HCT116 (cell line): Measurements from ENCODE around the gene CUL4A. TPM values are rescaled to one million over a fixed set of nuclear protein-coding genes. Genes with fewer than 3 reads are reported as not detected.
A peak's percentile ranks its signal among the peaks of the same experiment; 100 is the strongest.

Experiments used
- ATAC-seq: fragments of 200-7000 bp; cut with Tn5 transposase; 2 replicates; pipeline ENCODE4 v1.9.1; 2020; ENCODE audit warnings: mild to moderate bottlenecking, moderate library complexity
- BruUV-seq: library from RNA; stranded (reverse); fragments of 400-500 nt; replicated peaks from 2 replicates; lab custom pipeline; 2021; lab: Mats Ljungman, UMichigan
- CTCF ChIA-PET: fragments of 300-600 bp; sonication (Branson Sonifier 250); formaldehyde crosslinking; loops from one replicate; lab custom pipeline; 2021; ENCODE audit warnings: antibody characterized with exemption; lab: Charles Lee
- POLR2A ChIA-PET: fragments of 300-600, 350-600 bp; sonication (Branson Sonifier 250); formaldehyde crosslinking; loops from one replicate; lab custom pipeline; 2021; ENCODE audit warnings: antibody characterized with exemption; lab: Charles Lee
- RAD21 ChIA-PET, 2 experiments: fragments of 300-600 bp; sonication (Branson Sonifier 250); formaldehyde crosslinking; loops; one replicate each; lab custom pipeline; 2023; ENCODE audit warnings: low total read pairs in 2 of 2; ENCODE audit not compliant: uncharacterized antibody in 2 of 2, unreplicated experiment in 2 of 2, low non-redundant PET in 1 of 2; lab: Charles Lee
- DNase-seq: peaks from one replicate; pipeline ENCODE4 v3.0.0-alpha.2; 2010; ENCODE audit warnings: low read depth, low spot score
- H2AFZ ChIP-seq: fragments of 200-600 bp; shearing (Covaris generic), sonication (generic); 2 replicates; pipeline ENCODE4 v1.6.1; 2017; ENCODE audit warnings: low read depth, mixed run types, mixed read lengths, antibody characterized with exemption, low read length; ENCODE audit not compliant: poor library complexity, severe bottlenecking
- H3K27ac ChIP-seq: 2 replicates; pipeline ENCODE4 v1.5.1; 2012; ENCODE audit warnings: low read depth, low read length
- H3K27me3 ChIP-seq: fragments of 200-600 bp; sonication (generic); 2 replicates; pipeline ENCODE4 v1.6.1; 2016; ENCODE audit warnings: mixed run types, low read length, mixed read lengths; ENCODE audit not compliant: insufficient read depth
- H3K36me3 ChIP-seq, 2 experiments: fragments of 200-500 bp in 1 of 2; fragments of 200-600 bp in 1 of 2; sonication (Bioruptor generic) in 1 of 2; sonication (generic) in 1 of 2; 2 replicates each; pipeline versions ENCODE4 v1.5.1 to v1.6.1; 2014 to 2016; ENCODE audit warnings: low read length in 2 of 2, inconsistent platforms in 1 of 2, mixed read lengths in 1 of 2, mixed run types in 1 of 2; ENCODE audit not compliant: insufficient read depth in 2 of 2, control insufficient read depth in 1 of 2
- H3K4me1 ChIP-seq, 2 experiments: fragments of 200-600 bp in 1 of 2; sonication (generic) in 1 of 2; 2 replicates each; pipeline versions ENCODE4 v1.5.1 to v1.6.1; 2012 to 2017; ENCODE audit warnings: low read length in 2 of 2, inconsistent platforms in 1 of 2, mild to moderate bottlenecking in 1 of 2, mixed read lengths in 1 of 2, mixed run types in 1 of 2, moderate library complexity in 1 of 2; ENCODE audit not compliant: insufficient read depth in 2 of 2, control insufficient read depth in 1 of 2
- H3K4me2 ChIP-seq: fragments of 200-600 bp; sonication (generic); 2 replicates; pipeline ENCODE4 v1.6.1; 2017; ENCODE audit warnings: mixed run types, low read length, mixed read lengths
- H3K4me3 ChIP-seq, 2 experiments: fragments of 200-600 bp in 1 of 2; sonication (generic) in 1 of 2; replicated peaks in 1 of 2; 2 replicates each; pipeline ENCODE4 v1.5.1; 2011 to 2016; ENCODE audit warnings: low read length in 2 of 2, control low read depth in 1 of 2, low read depth in 1 of 2, mild to moderate bottlenecking in 1 of 2, mixed read lengths in 1 of 2, mixed run types in 1 of 2
- H3K79me2 ChIP-seq: fragments of 200-600 bp; sonication (generic); 2 replicates; pipeline ENCODE4 v1.6.1; 2017; ENCODE audit warnings: mild to moderate bottlenecking, mixed run types, low read length, moderate library complexity, mixed read lengths; ENCODE audit not compliant: insufficient read depth
- H3K9ac ChIP-seq: fragments of 200-600 bp; sonication (generic); 2 replicates; pipeline ENCODE4 v1.6.1; 2016; ENCODE audit warnings: low read length, mixed read lengths
- H3K9me2 ChIP-seq: fragments of 200-600 bp; sonication (generic), shearing (Covaris generic); 2 replicates; pipeline ENCODE4 v1.6.1; 2017; ENCODE audit warnings: mixed run types, mild to moderate bottlenecking, moderate library complexity; ENCODE audit not compliant: insufficient read depth
- H3K9me3 ChIP-seq, 2 experiments: fragments of 200-500 bp in 1 of 2; fragments of 200-600 bp in 1 of 2; sonication (Bioruptor generic) in 1 of 2; sonication (generic) in 1 of 2; 2 replicates each; pipeline ENCODE4 v1.6.1; 2014 to 2017; ENCODE audit warnings: low read length in 2 of 2, mixed read lengths in 2 of 2, inconsistent platforms in 1 of 2, low read depth in 1 of 2, mild to moderate bottlenecking in 1 of 2, mixed run types in 1 of 2, moderate library complexity in 1 of 2; ENCODE audit not compliant: control insufficient read depth in 1 of 2, insufficient read depth in 1 of 2
- H4K20me1 ChIP-seq: fragments of 200-600 bp; sonication (generic), shearing (Covaris generic); 2 replicates; pipeline ENCODE4 v1.6.1; 2017; ENCODE audit warnings: mixed run types, mild to moderate bottlenecking, moderate library complexity; ENCODE audit not compliant: insufficient read depth
- CBX3 ChIP-seq: IDR thresholded peaks from 2 replicates; pipeline ENCODE4 v1.6.1; 2012; ENCODE audit warnings: low read depth
- EZH2phosphoT487 ChIP-seq: fragments of 200-600 bp; IDR thresholded peaks from 2 replicates; pipeline ENCODE4 v1.6.1; 2018; ENCODE audit warnings: antibody characterized with exemption, borderline replicate concordance
- FOSL1 ChIP-seq: IDR thresholded peaks from 2 replicates; pipeline ENCODE4 v1.6.1; 2012; ENCODE audit warnings: low read depth
- JUND ChIP-seq: IDR thresholded peaks from 2 replicates; pipeline ENCODE4 v1.6.1; 2012
- RAD21 ChIP-seq: IDR thresholded peaks from 2 replicates; pipeline ENCODE4 v1.6.1; 2012; ENCODE audit warnings: low read depth, mild to moderate bottlenecking
- SP1 ChIP-seq: IDR thresholded peaks from 2 replicates; pipeline ENCODE4 v1.6.1; 2012; ENCODE audit warnings: low read depth
- TCF7L2 ChIP-seq: IDR thresholded peaks from 2 replicates; pipeline ENCODE4 v1.7.0; 2011; ENCODE audit warnings: borderline replicate concordance, inconsistent platforms; ENCODE audit not compliant: insufficient read depth, insufficient read length; ENCODE audit errors: extremely low read depth
- YY1 ChIP-seq: IDR thresholded peaks from 2 replicates; pipeline ENCODE4 v1.6.1; 2011; ENCODE audit warnings: low read length, low read depth, moderate library complexity, mild to moderate bottlenecking; ENCODE audit not compliant: insufficient replicate concordance; ENCODE audit errors: extremely low read depth
- ZFX ChIP-seq: fragments of 450-650 bp; IDR thresholded peaks from 2 replicates; pipeline ENCODE4 v1.6.1; 2017
- intact Hi-C: fragments of 100-400 bp; cut with micrococcal nuclease; formaldehyde crosslinking; loops from 2 replicates; pipeline ENCODE4 v1.10.0; 2022
- total RNA-seq: library from RNA; stranded (reverse); gene quantifications from one replicate; pipeline ENCODE4 v1.2.1, GENCODE V29; 2021; ENCODE audit not compliant: unreplicated experiment
- TF ChIP-seq, protein P1 (sequence below): IDR thresholded peaks from 2 replicates; pipeline ENCODE4 v1.6.1; 2011; ENCODE audit warnings: mild to moderate bottlenecking, low read length, moderate library complexity; ENCODE audit not compliant: insufficient replicate concordance; ENCODE audit errors: extremely low read depth
- TF ChIP-seq, protein P2 (sequence below): IDR thresholded peaks from 2 replicates; pipeline ENCODE4 v1.6.1; 2012
- TF ChIP-seq, protein P3 (sequence below), 3 experiments: fragments of 200-600 bp in 1 of 3; sonication (generic) in 1 of 3; IDR thresholded peaks in 2 of 3; conservative IDR thresholded peaks in 1 of 3; 2 replicates each; pipeline ENCODE4 v1.5.1; 2012 to 2017; ENCODE audit warnings: low read depth in 2 of 3, low read length in 2 of 3, antibody characterized with exemption in 1 of 3, borderline replicate concordance in 1 of 3, control low read depth in 1 of 3, mild to moderate bottlenecking in 1 of 3, mixed read lengths in 1 of 3, mixed run types in 1 of 3, moderate library complexity in 1 of 3; ENCODE audit not compliant: insufficient read depth in 1 of 3

The CUL4A gene
- total RNA-seq, 1 experiment from 2014 or later = 76.5 TPM

DNA sequence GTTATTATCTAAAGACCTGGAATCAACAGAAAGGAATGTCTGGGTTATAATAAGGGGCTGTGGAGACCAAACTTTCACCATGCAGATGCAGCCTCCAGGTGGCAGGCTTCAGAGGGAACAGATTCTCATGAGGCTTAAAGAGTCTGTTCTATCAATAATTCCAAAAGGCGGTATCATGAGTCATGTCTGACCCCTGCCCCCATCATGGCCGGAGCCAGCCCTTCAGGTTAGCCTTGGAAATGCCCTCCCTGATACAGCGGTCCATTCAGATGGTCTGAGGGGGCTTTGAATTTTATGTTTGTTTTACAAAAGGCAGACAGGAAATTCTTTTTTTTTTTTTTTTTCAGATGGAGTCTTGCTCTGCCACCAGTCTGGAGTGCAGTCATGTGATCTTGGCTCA is 66.0 kb downstream of the CUL4A start:
- H2AFZ ChIP-seq = peak overlapping the region; percentile 45
- ChIA-PET POLR2A (no interaction called here), CTCF (no interaction called here), RAD21 (no interaction called here)
- H3K79me2 ChIP-seq = no peaks in the 10 kb centered on the region
- TF ChIP-seq ZFX = no peak
- TF ChIP-seq EZH2phosphoT487 = no peak
- TF ChIP-seq YY1 = peak; percentile 58
- no peak for TF ChIP-seq CBX3
- TF ChIP-seq FOSL1 = peak; percentile 54
- TF ChIP-seq, protein P1, sequence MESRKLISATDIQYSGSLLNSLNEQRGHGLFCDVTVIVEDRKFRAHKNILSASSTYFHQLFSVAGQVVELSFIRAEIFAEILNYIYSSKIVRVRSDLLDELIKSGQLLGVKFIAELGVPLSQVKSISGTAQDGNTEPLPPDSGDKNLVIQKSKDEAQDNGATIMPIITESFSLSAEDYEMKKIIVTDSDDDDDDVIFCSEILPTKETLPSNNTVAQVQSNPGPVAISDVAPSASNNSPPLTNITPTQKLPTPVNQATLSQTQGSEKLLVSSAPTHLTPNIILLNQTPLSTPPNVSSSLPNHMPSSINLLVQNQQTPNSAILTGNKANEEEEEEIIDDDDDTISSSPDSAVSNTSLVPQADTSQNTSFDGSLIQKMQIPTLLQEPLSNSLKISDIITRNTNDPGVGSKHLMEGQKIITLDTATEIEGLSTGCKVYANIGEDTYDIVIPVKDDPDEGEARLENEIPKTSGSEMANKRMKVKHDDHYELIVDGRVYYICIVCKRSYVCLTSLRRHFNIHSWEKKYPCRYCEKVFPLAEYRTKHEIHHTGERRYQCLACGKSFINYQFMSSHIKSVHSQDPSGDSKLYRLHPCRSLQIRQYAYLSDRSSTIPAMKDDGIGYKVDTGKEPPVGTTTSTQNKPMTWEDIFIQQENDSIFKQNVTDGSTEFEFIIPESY = no peak
- TF ChIP-seq, protein P2, sequence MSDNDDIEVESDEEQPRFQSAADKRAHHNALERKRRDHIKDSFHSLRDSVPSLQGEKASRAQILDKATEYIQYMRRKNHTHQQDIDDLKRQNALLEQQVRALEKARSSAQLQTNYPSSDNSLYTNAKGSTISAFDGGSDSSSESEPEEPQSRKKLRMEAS = no peak
- TF ChIP-seq, protein P3, sequence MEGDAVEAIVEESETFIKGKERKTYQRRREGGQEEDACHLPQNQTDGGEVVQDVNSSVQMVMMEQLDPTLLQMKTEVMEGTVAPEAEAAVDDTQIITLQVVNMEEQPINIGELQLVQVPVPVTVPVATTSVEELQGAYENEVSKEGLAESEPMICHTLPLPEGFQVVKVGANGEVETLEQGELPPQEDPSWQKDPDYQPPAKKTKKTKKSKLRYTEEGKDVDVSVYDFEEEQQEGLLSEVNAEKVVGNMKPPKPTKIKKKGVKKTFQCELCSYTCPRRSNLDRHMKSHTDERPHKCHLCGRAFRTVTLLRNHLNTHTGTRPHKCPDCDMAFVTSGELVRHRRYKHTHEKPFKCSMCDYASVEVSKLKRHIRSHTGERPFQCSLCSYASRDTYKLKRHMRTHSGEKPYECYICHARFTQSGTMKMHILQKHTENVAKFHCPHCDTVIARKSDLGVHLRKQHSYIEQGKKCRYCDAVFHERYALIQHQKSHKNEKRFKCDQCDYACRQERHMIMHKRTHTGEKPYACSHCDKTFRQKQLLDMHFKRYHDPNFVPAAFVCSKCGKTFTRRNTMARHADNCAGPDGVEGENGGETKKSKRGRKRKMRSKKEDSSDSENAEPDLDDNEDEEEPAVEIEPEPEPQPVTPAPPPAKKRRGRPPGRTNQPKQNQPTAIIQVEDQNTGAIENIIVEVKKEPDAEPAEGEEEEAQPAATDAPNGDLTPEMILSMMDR (IDR thresholded peaks at IDR 0.05 in 2 of 3, conservative IDR thresholded peaks at IDR 0.05 in 1 of 3; ENCODE audit: borderline replicate concordance in 1 of 3, insufficient read depth in 1 of 3, low read depth in 2 of 3, low read length in 2 of 3) = peak; percentile 66 to 81 (median 70); a peak in 5 of 6 replicates
- TF ChIP-seq TCF7L2 = peak; percentile 47
- no peak for TF ChIP-seq SP1
- peak; percentile 53; the same call in 1 of the 2 replicates for TF ChIP-seq JUND
- peak; percentile 76 for TF ChIP-seq RAD21
- H3K27me3 ChIP-seq = no peaks in the 10 kb centered on the region
- BruUV-seq = no TSS peak
- no peaks in the 10 kb centered on the region for H4K20me1 ChIP-seq
- H3K9me2 ChIP-seq = no peaks in the 10 kb centered on the region
- peak; percentile 96 for ATAC-seq
- peaks cover 0 to 7% of the 10 kb centered on the region in 2 experiments; a peak in 1 of 4 replicates for H3K9me3 ChIP-seq
- H3K4me1 ChIP-seq = peaks cover 0 to 11% of the 10 kb centered on the region in 2 experiments; a peak in 2 of 4 replicates
- H3K27ac ChIP-seq = no peak overlapping the region
- intact Hi-C loops = loop anchor here (1.0 to 2.0 kb wide), 3 partner anchors 97 to 174 kb away; no protein-coding TSS in a partner anchor
- no peaks in the 10 kb centered on the region for H3K36me3 ChIP-seq
- H3K4me3 ChIP-seq = no peak overlapping the region
- no peak overlapping the region for H3K9ac ChIP-seq
- H3K4me2 ChIP-seq = peak overlapping the region; percentile 28; the same call in 1 of the 2 replicates
- peak; percentile 59 for DNase-seq
